HG03565 (cell line): Measurements from ENCODE around the gene PPP1R13L.
"Not testable (repeated sequence)": the region's sequence is repeated elsewhere in the genome, so short reads cannot be mapped to it uniquely, and the experiment has no call there.

Source experiments
- ATAC-seq: cut with Tn5 transposase; IDR thresholded peaks from one replicate; pipeline ENCODE4 v1.9.1; 2021; ENCODE audit warnings: mild to moderate bottlenecking, moderate library complexity; ENCODE audit not compliant: unreplicated experiment

PPP1R13L gene

DNA sequence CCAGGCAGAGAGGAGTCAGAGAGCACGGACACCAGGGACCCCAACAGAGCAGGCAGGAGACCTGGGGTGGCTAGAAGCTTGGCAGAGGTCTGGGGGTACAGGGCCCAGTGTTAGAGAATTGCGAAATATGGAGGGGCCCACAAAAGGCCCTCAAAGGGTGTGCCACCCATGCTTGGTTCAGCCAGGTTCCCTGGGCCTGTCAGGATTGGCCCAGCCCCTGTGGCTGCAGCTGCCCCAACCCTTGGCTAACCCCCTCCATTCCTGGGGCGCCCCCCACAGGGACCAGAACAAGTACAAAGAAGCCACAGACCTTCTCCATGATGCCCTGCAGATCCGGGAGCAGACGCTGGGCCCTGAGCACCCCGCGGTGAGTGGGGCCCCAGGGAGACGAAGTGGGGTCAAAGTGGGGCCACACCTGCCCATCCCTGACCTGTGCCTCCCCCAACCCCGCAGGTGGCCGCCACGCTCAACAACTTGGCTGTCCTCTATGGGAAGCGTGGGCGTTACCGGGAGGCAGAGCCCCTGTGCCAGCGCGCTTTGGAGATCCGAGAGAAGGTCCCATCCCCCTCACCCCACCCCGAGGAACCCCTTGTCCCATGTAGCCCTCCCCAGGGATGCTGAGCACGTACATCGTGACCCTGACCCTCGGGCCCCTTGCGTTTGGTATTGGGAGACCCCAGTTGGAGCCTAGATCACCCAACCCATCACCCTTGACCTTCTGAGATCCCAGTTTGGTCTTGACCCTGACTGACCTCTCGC lies 56.3 kb downstream of the PPP1R13L start:
- ATAC-seq: no peak

- ATAC-seq: no peak
These were observed 57.1 kb downstream of the PPP1R13L start for GRCh38 chr19:45347570-45348366.

GRCh38 chr19:45346449-45346848 lies 58.4 kb downstream of the PPP1R13L start:
- no peak for ATAC-seq

DNA sequence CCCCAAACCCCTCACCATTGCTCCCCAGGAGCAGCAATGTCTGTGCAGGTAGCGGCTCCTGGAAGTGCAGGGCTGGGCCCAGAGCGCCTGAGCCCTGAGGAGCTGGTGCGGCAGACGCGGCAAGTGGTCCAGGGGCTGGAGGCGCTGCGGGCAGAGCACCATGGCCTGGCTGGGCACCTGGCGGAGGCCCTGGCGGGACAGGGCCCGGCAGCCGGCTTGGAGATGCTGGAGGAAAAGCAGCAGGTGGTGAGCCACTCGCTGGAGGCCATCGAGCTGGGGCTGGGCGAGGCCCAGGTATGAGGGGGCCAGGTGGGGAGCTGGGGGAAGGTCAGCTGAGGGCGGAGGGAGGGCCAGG lies 59.4 kb downstream of the PPP1R13L start:
- no peak for ATAC-seq

DNA sequence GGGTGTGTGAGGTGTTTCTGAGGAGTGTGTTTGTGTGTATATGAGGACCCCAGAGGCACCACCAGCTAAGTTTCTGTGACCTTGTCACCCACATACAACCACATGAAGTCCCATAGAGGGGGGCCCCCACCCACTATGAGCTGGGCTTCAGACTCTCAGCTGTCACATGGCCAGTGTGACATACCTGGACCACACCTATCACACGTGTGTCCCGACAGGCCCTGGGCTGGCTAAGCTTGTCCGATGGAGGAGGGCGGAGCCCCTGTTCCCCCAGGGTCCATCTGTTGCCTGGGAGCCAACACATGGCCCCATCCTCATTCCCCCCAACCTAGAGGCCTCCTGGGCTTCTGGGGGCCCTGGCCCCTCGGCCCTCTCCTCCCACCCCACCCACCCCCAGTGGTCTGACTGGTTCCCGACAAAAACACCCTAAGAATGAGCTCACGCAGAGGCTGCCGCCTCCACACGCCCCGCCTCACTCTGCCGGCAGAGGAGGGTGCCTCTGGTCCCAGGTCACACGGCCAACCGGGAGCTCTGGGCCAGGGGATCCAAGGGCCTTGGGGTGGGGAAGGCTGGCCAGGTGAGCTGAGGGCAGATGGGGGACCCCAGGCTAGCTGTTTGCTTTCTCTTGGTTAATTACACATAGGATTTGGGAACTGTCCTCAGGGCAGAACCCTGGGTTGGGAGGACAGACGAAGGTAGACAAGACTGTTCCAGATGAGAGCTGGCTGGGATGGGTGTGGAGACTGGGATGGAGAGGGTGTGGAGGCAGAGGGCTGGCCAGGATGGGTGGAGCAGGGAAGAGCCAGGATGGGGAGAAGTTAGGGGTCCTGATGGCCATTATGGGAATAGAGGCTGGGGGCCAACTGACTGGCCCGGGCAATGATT lies 60.0 kb downstream of the PPP1R13L start:
- no peak for ATAC-seq

DNA sequence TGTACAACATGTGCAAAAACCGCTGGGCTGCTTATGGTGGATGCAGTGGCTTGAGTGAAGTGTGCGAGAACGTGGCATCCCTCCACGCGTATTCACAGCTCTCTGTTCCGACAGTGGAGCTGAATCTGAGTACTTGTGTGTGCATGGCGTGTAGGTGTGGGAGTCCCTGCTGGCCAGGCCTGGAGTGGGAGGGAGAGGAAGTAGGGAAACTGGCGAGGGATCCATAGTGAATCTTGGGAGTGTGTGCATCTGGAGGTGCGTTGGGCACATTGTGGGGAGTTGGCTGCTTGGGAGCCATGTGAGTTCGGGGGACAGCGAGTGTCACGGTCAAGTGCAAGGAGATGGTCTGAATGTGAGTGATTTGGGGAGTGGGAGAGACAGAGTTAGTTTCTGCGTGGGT lies 62.0 kb downstream of the PPP1R13L start:
- ATAC-seq: no peak

DNA sequence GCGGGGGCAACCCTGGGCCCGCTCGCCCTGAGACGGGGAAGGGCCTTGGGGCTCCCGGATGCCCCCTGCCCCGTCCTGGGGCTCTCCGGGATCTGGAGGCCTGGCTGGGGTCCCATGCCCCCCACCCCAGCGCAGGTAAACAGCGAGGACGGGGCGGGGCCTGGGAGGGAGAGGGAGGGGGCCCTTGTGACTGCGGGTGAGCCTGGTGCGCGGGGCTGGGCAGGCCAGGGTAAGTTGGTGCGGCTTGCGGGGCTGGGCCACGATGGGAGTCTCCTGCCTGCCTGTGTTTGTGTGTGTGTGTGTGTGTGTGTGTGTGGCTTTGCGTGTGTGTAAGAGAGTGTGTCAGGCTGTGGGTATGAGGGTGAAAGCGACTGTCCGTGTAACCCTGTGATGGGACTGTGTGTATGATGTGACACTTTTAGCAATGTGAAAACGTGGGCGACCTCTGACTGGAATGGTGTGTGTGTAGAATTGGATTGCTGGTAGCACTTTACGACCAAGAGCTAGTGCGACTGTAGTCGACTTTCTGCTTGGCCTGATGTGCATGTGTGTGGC lies 63.9 kb downstream of the PPP1R13L start:
- no peak for ATAC-seq

GRCh38 chr19:45340232-45340898 lies 64.5 kb downstream of the PPP1R13L start, which contains the start of gene KLC3:
TSS of gene KLC3 (plus strand) at chr19:45340750. CDS start at chr19:45345542, 4,792 bp downstream.
- no peak for ATAC-seq

GRCh38 chr19:45339629-45340028 lies 65.2 kb downstream of the PPP1R13L start:
- ATAC-seq: no peak

DNA sequence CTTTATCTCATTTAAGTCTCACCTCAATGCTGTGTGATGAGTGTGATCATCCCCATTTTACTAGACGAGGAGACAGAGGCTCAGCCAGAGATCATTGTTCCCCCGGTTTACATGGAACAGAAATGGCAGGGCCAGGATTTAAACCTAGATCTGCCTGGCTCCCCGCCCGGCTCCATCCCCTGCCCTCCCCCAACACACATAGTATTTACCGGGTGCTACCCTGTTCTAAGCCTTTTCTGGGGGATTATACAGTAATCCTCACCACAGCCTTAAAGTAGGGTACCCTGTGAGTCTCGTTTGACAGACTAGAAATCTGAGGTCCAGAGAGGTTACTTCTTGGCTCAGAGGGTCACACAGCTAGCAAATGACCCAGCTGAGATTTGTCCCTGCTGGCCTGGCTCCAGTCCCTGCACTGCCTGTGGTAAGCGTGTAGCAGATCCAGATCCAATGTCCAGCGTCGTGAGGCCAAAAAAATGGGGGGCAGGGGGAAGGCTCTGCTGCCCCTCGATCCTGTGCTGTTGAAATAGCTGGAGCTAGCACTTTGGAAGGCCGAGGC lies 68.1 kb downstream of the PPP1R13L start:
- ATAC-seq: no peak

GRCh38 chr19:45334881-45335280 lies 70.0 kb downstream of the PPP1R13L start:
- ATAC-seq: not testable (repeated sequence)

GRCh38 chr19:45333609-45334303 lies 71.1 kb downstream of the PPP1R13L start:
- no peak for ATAC-seq

DNA sequence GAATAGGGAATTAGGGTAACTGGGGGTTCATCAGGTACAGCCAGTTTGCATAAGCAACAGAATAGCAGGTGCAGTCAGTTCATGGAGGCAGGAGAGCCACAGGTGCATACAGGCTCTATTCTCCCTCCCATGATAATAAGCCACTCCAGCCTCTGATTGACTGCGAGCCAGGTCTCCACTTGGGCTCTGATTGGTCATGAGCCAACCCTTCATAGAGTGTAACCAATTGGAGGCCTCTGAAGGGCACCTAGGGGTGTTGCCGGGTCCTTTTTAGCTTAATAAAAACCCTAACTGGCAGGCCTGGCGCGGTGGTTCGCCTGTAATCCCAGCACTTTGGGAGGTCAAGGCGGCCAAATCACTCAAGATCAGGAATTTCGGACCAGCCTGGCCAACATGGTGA lies 73.5 kb downstream of the PPP1R13L start:
- no peak for ATAC-seq
